NCI-H82 treated with DMSO at 0.1 percent for 48 hours (cell line): ENCODE measurements around the gene PHYHIPL.
"Not testable (repeated sequence)": the region's sequence is repeated elsewhere in the genome, so short reads cannot be mapped to it uniquely, and the experiment has no call there.

Experiments used
- DNase-seq: peaks from one replicate; lab custom pipeline; 2025; ENCODE audit not compliant: unreplicated experiment; lab: John Stamatoyannopoulos, UW

Gene PHYHIPL

GRCh38 chr10:59190332-59190731 is 13.9 kb downstream of the PHYHIPL start:
- DNase-seq = no peak

GRCh38 chr10:59206204-59206720 is 29.8 kb downstream of the PHYHIPL start:
- no peak for DNase-seq

GRCh38 chr10:59212301-59212798 is 35.9 kb downstream of the PHYHIPL start:
- no peak for DNase-seq

GRCh38 chr10:59214160-59214559 is 37.7 kb downstream of the PHYHIPL start:
- DNase-seq = no peak

- DNase-seq = no peak
These were observed 39.9 kb downstream of the PHYHIPL start for GRCh38 chr10:59216178-59216869.

- DNase-seq = no peak
These were observed 46.3 kb downstream of the PHYHIPL start for GRCh38 chr10:59222788-59223187.

- not testable (repeated sequence) for DNase-seq
These were observed 47.2 kb downstream of the PHYHIPL start for GRCh38 chr10:59223597-59223996.

- no peak for DNase-seq
These were observed 48.8 kb downstream of the PHYHIPL start for GRCh38 chr10:59225211-59225610.

- no peak for DNase-seq
These were observed 50.8 kb downstream of the PHYHIPL start for GRCh38 chr10:59227136-59227673.

- DNase-seq = no peak
These were observed 53.0 kb downstream of the PHYHIPL start for GRCh38 chr10:59229441-59229840.

- no peak for DNase-seq
These were observed 57.8 kb downstream of the PHYHIPL start for GRCh38 chr10:59234194-59234593.

GRCh38 chr10:59234816-59235429 is 58.5 kb downstream of the PHYHIPL start:
- DNase-seq = no peak

- DNase-seq = no peak
These were observed 59.7 kb downstream of the PHYHIPL start for GRCh38 chr10:59236064-59236697.

GRCh38 chr10:59237775-59238174 is 61.3 kb downstream of the PHYHIPL start:
- no peak for DNase-seq

GRCh38 chr10:59239108-59239507 is 62.7 kb downstream of the PHYHIPL start:
- not testable (repeated sequence) for DNase-seq

GRCh38 chr10:59240582-59241183 is 64.2 kb downstream of the PHYHIPL start:
- no peak for DNase-seq

- DNase-seq = no peak
These were observed 65.6 kb downstream of the PHYHIPL start for GRCh38 chr10:59242057-59242456.

GRCh38 chr10:59242991-59243390 is 66.5 kb downstream of the PHYHIPL start:
- no peak for DNase-seq

GRCh38 chr10:59243611-59244195 is 67.3 kb downstream of the PHYHIPL start:
- DNase-seq = no peak

GRCh38 chr10:59244871-59245270 is 68.4 kb downstream of the PHYHIPL start:
- no peak for DNase-seq

GRCh38 chr10:59245686-59246085 is 69.2 kb downstream of the PHYHIPL start:
- DNase-seq = no peak
